Endothelial cell of umbilical vein (primary cell): ENCODE measurements around the gene SPIN4. TPM values are rescaled to one million over a fixed set of nuclear protein-coding genes. Genes with fewer than 3 reads are reported as not detected.

Source experiments
- BruUV-seq: library from RNA; stranded (reverse); fragments of 400-500 nt; replicated peaks from 2 replicates; lab custom pipeline; 2021; lab: Mats Ljungman, UMichigan
- CTCF ChIA-PET: fragments of 300-600, 350-600 bp; sonication (Branson Sonifier 250); formaldehyde crosslinking; loops from one replicate; lab custom pipeline; 2021; ENCODE audit warnings: antibody characterized with exemption, inconsistent platforms; lab: Charles Lee
- POLR2A ChIA-PET: fragments of 300-600, 350-600 bp; sonication (Branson Sonifier 250); formaldehyde crosslinking; loops from one replicate; lab custom pipeline; 2021; ENCODE audit warnings: antibody characterized with exemption, inconsistent platforms; lab: Charles Lee
- DNase-seq: peaks from one replicate; pipeline ENCODE4 v3.0.0-alpha.2; 2011; ENCODE audit warnings: low read depth, low spot score
- FAIRE-seq: peaks from 2 replicates; lab custom pipeline; 2011; peaks lifted over from hg19 to GRCh38; lab: Jason Lieb, UNC
- H2AFZ ChIP-seq: 2 replicates; pipeline ENCODE4 v1.6.0; 2012; ENCODE audit warnings: low read depth, low read length, control low read depth, inconsistent platforms
- H3K27ac ChIP-seq: 2 replicates; pipeline ENCODE4 v1.5.1; 2011; ENCODE audit warnings: low read depth, mild to moderate bottlenecking, control low read depth, low read length, moderate library complexity; ENCODE audit not compliant: insufficient read depth
- H3K27me3 ChIP-seq, 2 experiments: 2 replicates each; pipeline versions ENCODE4 v1.6.0 to v1.6.1; 2011; ENCODE audit warnings: low read length in 2 of 2, mixed read lengths in 1 of 2; ENCODE audit not compliant: control insufficient read depth in 2 of 2, insufficient read depth in 2 of 2
- H3K36me3 ChIP-seq, 2 experiments: 2 replicates in 1 of 2; 3 replicates in 1 of 2; pipeline ENCODE4 v1.5.1; 2011; ENCODE audit warnings: low read length in 2 of 2, mild to moderate bottlenecking in 1 of 2, moderate library complexity in 1 of 2; ENCODE audit not compliant: control insufficient read depth in 2 of 2, insufficient read depth in 2 of 2; ENCODE audit errors: extremely low read depth in 1 of 2
- H3K4me1 ChIP-seq: 3 replicates; pipeline ENCODE4 v1.5.1; 2011; ENCODE audit warnings: mild to moderate bottlenecking, low read length; ENCODE audit not compliant: control insufficient read depth, insufficient read depth; ENCODE audit errors: extremely low read depth
- H3K4me2 ChIP-seq: 2 replicates; pipeline ENCODE4 v1.6.1; 2011; ENCODE audit warnings: low read length, control low read depth, mixed read lengths; ENCODE audit not compliant: insufficient read depth
- H3K4me3 ChIP-seq, 3 experiments: fragments of 200-600 bp in 1 of 3; sonication (generic), shearing (Covaris generic) in 1 of 3; replicated peaks in 1 of 3; 2 replicates each; pipeline ENCODE4 v1.5.1; 2011 to 2016; ENCODE audit warnings: control low read depth in 3 of 3, low read length in 3 of 3, mild to moderate bottlenecking in 2 of 3, inconsistent platforms in 1 of 3, low read depth in 1 of 3, moderate library complexity in 1 of 3; ENCODE audit not compliant: insufficient read depth in 1 of 3
- H3K79me2 ChIP-seq: 2 replicates; pipeline ENCODE4 v1.6.0; 2012; ENCODE audit warnings: low read length, inconsistent platforms; ENCODE audit not compliant: control insufficient read depth, insufficient read depth
- H3K9ac ChIP-seq: replicated peaks from 2 replicates; pipeline ENCODE3; 2011; ENCODE audit warnings: low read length, control low read depth; ENCODE audit not compliant: insufficient read depth; ENCODE audit errors: extremely low read depth
- H3K9me1 ChIP-seq: replicated peaks from 3 replicates; pipeline ENCODE4 v1.6.0; 2011; ENCODE audit warnings: mild to moderate bottlenecking, low read length; ENCODE audit not compliant: control insufficient read depth, insufficient read depth; ENCODE audit errors: extremely low read depth
- H3K9me3 ChIP-seq: replicated peaks from 2 replicates; pipeline ENCODE4 v1.5.1; 2012; ENCODE audit warnings: low read length, inconsistent platforms; ENCODE audit not compliant: control insufficient read depth, insufficient read depth
- H4K20me1 ChIP-seq: replicated peaks from 2 replicates; pipeline ENCODE3; 2011; ENCODE audit warnings: mild to moderate bottlenecking, low read length; ENCODE audit not compliant: control insufficient read depth, insufficient read depth; ENCODE audit errors: extremely low read depth
- CTCF ChIP-seq, 2 donors: IDR thresholded peaks; 1 replicate in 1 of 2; 2 replicates in 1 of 2; pipeline ENCODE4 v1.5.1; 2011; ENCODE audit warnings: low read length in 2 of 2, mild to moderate bottlenecking in 2 of 2, moderate library complexity in 2 of 2, control low read depth in 1 of 2, inconsistent platforms in 1 of 2, low read depth in 1 of 2; ENCODE audit not compliant: insufficient read depth in 1 of 2; ENCODE audit errors: extremely low read depth in 1 of 2
- EZH2 ChIP-seq: IDR thresholded peaks from 2 replicates; pipeline ENCODE4 v1.6.1; 2012; ENCODE audit warnings: borderline replicate concordance, low read depth, mild to moderate bottlenecking, moderate library complexity, low read length, inconsistent platforms; ENCODE audit not compliant: severe bottlenecking
- FOS ChIP-seq: IDR thresholded peaks from 2 replicates; pipeline ENCODE4 v1.6.1; 2011; ENCODE audit warnings: mild to moderate bottlenecking, low read length, moderate library complexity, borderline replicate concordance; ENCODE audit not compliant: insufficient read depth
- GATA2 ChIP-seq: IDR thresholded peaks from 2 replicates; pipeline ENCODE4 v1.7.0; 2011; ENCODE audit warnings: low read depth, mild to moderate bottlenecking, moderate library complexity, mixed read lengths, low read length; ENCODE audit not compliant: insufficient read length, insufficient read depth
- JUN ChIP-seq: IDR thresholded peaks from 2 replicates; pipeline ENCODE4 v1.6.1; 2011; ENCODE audit warnings: borderline replicate concordance, low read depth; ENCODE audit not compliant: insufficient read length, insufficient read depth
- MAX ChIP-seq: IDR thresholded peaks from 2 replicates; pipeline ENCODE4 v1.6.1; 2011; ENCODE audit not compliant: insufficient read depth, insufficient read length
- MYC ChIP-seq: IDR thresholded peaks from one replicate; pipeline ENCODE4 v1.6.1; 2011; ENCODE audit warnings: mild to moderate bottlenecking, low read depth, low read length
- POLR2A ChIP-seq: IDR thresholded peaks from 2 replicates; pipeline ENCODE4 v1.6.1; 2012; ENCODE audit warnings: low read depth, mild to moderate bottlenecking, control low read depth, low read length
- POLR2AphosphoS5 ChIP-seq: IDR thresholded peaks from 2 replicates; pipeline ENCODE4 v1.6.1; 2012; ENCODE audit warnings: low read depth, mild to moderate bottlenecking, control low read depth, low read length, moderate library complexity; ENCODE audit not compliant: insufficient read depth
- dilution Hi-C: fragments of 300-500 bp; cut with MboI; formaldehyde crosslinking; loops from one replicate; pipeline ENCODE4 v1.15.0; 2019; ENCODE audit warnings: low sequenced_read_pairs; ENCODE audit not compliant: extremely low pct_ligation_motif_present
- intact Hi-C: fragments of 100-400 bp; cut with micrococcal nuclease; formaldehyde crosslinking; loops from one replicate; pipeline ENCODE4 v1.10.0; 2022
- polyA plus RNA-seq, 4 experiments: library from polyadenylated mRNA; depleted of rRNA in 3 of 4; stranded (reverse) in 3 of 4; unstranded in 1 of 4; fragments of >200 nt; gene quantifications; 2 replicates each; pipeline versions ENCODE4 v1.2.1 to v1.2.3, GENCODE V29; 2011 to 2012; ENCODE audit warnings: missing spikeins in 1 of 4
- total RNA-seq: library from RNA; stranded (reverse); gene quantifications from 2 replicates; pipeline ENCODE4 v1.2.3, GENCODE V29; 2021

Gene SPIN4
- total and polyA plus RNA-seq, 2 donors (not counting 3 experiments of a cell fraction or from before 2014, with no cell fraction given): 4.4 to 7.5 TPM

GRCh38 chrX:63400340-63400739 lies 49.2 kb upstream of the SPIN4 start:
- dilution Hi-C loops: no loop called here
- no peak for TF ChIP-seq JUN
- no peak for TF ChIP-seq EZH2
- no peak for TF ChIP-seq MYC
- no peak for TF ChIP-seq GATA2
- no peak for TF ChIP-seq POLR2A
- no peak for TF ChIP-seq POLR2AphosphoS5
- TF ChIP-seq CTCF (IDR thresholded peaks at IDR 0.05; ENCODE audit: extremely low read depth in 1 of 2, insufficient read depth in 1 of 2, low read depth in 1 of 2, low read length in 2 of 2): no peak
- no peak for TF ChIP-seq MAX
- TF ChIP-seq FOS: no peak
- H3K4me2 ChIP-seq: no peak overlapping the region
- H3K9me3 ChIP-seq: no peaks in the 10 kb centered on the region
- H2AFZ ChIP-seq: no peak overlapping the region
- no peaks in the 10 kb centered on the region for H3K79me2 ChIP-seq
- H3K9ac ChIP-seq: no peak overlapping the region
- no peak for FAIRE-seq
- H3K36me3 ChIP-seq: no peaks in the 10 kb centered on the region
- POLR2A ChIA-PET: no interaction called here
- BruUV-seq: no TSS peak
- no peaks in the 10 kb centered on the region for H3K4me1 ChIP-seq
- H3K27me3 ChIP-seq: no peaks in the 10 kb centered on the region
- intact Hi-C loops: no loop called here
- no peak overlapping the region for H3K27ac ChIP-seq
- no peak for DNase-seq
- CTCF ChIA-PET: interaction anchor here (1.0 kb wide), 1 partner anchor 38 kb away, joined by 3 read pairs; no protein-coding TSS in a partner anchor
- no peaks in the 10 kb centered on the region for H3K9me1 ChIP-seq
- no peak overlapping the region for H3K4me3 ChIP-seq
- no peaks in the 10 kb centered on the region for H4K20me1 ChIP-seq
